Urothelium cell line (cell line): ENCODE data around the gene CDK5RAP3.
"Not testable (repeated sequence)": the region's sequence is repeated elsewhere in the genome, so short reads cannot be mapped to it uniquely, and the experiment has no call there.

Source experiments
- DNase-seq: peaks from one replicate; pipeline ENCODE4 v3.0.0; 2011; ENCODE audit warnings: low spot score, mixed read lengths
- FAIRE-seq: peaks from 2 replicates; lab custom pipeline; 2011; peaks lifted over from hg19 to GRCh38; lab: Jason Lieb, UNC

Gene CDK5RAP3, protein sequence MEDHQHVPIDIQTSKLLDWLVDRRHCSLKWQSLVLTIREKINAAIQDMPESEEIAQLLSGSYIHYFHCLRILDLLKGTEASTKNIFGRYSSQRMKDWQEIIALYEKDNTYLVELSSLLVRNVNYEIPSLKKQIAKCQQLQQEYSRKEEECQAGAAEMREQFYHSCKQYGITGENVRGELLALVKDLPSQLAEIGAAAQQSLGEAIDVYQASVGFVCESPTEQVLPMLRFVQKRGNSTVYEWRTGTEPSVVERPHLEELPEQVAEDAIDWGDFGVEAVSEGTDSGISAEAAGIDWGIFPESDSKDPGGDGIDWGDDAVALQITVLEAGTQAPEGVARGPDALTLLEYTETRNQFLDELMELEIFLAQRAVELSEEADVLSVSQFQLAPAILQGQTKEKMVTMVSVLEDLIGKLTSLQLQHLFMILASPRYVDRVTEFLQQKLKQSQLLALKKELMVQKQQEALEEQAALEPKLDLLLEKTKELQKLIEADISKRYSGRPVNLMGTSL

DNA sequence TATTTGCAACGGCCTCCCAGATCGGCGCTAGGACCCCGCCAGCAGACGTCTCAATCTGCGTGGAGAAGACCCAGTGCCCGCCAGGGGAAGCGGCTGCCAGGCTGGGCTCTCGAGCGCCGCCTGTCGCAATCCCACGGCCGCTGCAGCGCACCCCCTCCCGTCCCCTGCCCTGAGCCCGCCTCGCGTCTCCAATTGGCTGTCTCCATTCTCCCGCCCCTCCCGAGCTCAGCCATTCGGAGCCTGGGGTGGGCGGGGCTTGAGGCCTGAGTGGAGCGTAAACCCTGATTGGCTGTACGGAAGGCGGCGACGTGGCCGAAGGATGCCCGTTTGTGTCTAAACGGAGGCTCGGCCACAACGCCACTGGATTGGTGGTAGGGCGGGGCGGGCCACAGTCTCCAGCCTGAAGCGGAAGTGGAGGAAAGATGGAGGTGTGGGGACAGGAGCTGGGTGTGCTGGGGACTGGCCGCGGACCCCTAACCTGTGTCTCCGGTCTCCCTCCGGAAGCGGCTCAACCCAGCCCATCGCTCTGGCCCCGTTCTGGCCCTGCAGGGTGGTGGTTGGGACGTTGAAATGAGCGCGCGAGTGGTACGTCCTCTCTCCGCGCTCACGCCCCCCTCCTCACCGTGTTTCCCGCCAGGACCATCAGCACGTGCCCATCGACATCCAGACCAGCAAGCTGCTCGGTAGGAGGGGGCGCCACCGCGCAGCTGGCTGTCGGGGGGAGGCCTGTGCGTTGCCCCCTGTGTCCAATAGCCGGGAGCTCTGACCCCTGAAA is at the start of gene CDK5RAP3:
Gene CDK5RAP3 (plus strand): TSS at position 389 of the 775 bp plus-strand sequence. CDS start 34 bp downstream, at position 423.
- DNase-seq (peak; percentile 99), FAIRE-seq (peak; percentile 92)

DNA sequence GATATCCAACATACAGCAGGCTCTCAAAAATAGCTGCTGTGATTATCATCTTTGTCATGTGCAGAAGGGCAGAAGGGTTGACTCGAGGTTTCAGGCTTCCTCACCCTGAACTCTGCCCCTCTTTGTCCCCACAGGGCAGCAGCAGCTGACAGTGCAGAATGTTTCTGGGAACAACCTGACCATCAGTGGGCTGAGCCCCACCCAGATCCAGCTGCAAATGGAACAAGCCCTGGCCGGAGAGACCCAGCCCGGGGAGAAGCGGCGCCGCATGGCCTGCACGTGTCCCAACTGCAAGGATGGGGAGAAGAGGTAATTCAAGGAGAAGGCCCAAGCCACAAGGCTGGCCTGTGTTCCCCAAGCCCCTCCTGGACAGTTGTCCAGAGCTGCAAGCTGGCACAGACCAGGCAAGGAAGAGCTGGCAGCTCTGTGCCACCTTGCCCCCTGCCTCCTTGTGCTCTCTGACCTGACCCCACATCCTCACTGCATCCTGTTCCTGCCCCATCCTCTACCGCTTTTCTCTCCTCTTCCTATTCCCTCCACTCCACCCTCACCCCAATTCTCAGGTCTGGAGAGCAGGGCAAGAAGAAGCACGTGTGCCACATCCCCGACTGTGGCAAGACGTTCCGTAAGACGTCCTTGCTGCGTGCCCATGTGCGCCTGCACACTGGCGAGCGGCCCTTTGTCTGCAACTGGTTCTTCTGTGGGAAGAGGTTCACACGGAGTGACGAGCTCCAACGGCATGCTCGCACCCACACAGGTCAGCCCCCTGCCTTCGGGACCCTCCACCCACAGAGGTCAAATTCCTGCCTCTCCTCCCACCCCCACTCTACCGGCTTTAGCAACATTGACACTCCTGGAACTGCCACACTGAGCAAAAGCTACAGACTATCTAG is 45.9 kb upstream of the CDK5RAP3 start:
- DNase-seq, result no peak
- FAIRE-seq, result no peak

DNA sequence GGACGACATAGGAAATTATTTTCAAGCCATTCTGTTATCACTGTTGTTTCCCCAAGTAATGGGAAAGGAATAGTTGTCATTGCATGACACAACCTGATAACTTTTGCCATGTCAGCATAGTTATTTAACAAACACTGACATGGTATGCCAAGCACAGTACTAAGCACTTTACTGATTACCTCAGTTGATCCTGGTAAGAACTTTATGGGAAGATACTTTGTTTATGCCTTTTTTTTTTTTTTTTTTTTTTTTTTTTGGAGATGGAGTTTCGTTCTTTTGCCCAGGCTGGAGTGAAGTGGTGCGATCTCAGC is 45.3 kb upstream of the CDK5RAP3 start:
- no peak for FAIRE-seq

DNA sequence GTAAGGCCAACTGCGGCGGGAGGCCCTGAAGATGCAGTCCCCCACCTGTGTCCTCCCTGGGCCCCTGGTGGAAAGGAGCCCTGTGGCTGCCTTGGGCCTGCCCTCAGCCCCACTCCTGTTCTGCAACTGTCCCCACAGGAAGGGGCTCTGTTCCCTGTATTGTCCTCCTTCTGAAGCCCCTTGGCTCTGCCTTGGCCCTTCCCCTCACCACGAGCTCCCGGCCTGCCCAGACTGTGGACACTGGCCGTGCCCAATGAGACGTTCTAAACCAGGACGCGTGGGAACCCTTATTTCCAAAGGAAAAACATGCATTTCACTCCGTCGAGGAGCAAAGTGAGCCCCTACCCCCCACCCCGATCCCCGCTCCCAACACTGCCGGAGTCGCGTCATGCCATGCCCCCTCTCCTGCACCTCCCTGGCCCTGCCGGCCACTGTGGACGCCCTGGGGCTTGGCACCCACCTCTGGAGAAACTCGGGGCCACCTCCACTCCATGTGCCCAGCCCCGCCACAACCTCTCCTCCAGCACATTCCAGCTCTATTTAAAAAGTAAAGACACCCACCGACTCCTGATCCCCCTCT is 43.0 kb upstream of the CDK5RAP3 start:
- no peak for DNase-seq
- FAIRE-seq, result no peak

More for the DNA sequence above, 45.3 kb upstream of the CDK5RAP3 start:
- DNase-seq, result no peak

DNA sequence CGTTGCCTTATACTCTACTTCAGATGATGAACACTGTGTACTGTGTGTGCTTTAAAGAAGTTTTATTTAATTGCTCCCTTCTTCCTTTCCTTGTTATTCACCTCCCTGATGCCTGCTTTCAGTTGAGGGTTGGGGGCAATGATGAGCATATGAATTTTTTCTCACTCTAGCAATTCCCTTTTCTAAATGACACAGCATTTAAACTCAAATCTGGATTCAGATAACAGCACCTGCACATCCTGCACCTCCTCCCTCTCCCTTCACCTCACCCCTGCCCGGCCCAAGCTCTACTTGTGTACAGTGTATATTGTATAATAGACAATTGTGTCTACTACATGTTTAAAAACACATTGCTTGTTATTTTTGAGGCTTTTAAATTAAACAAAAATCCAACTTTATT is 42.5 kb upstream of the CDK5RAP3 start:
- FAIRE-seq (no peak), DNase-seq (no peak)

DNA sequence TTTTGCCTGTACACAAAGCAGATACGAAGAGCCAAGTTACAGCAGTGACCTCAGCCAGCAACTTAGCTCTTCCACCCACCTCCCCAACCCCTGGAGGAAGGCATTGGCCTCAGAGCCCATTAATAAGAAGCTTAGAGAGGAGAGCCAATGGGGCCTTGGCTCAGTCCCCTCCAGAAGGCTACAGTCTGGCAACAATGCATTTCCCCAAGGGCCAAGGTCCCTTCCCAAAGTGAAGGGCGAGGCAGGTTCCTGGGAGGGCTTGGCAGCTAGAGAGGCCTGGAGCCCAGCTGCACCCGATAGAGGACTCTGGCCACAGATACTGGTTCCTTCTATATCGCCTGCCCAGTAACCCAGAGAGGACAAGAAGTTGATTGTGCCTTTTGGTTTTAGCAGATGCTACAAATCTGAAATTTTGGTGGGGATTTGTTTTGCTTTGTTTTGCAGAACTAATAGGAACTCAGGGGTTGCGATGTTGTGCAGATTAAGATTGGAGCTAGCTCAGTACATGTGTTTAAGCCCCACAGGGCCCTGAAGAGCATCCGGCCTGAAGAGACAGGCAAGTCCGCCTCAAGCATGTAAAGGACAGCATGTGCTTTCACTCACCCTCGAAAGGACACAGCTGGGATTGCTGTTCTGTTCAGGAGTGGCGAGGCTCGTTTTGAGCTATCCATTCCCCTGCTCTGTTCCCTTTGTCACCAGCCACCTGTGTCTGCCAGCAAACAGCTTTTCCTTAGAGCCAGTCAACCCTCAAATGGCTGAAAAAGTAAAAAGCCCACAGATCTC is 41.5 kb upstream of the CDK5RAP3 start:
- DNase-seq (no peak), FAIRE-seq (no peak)

DNA sequence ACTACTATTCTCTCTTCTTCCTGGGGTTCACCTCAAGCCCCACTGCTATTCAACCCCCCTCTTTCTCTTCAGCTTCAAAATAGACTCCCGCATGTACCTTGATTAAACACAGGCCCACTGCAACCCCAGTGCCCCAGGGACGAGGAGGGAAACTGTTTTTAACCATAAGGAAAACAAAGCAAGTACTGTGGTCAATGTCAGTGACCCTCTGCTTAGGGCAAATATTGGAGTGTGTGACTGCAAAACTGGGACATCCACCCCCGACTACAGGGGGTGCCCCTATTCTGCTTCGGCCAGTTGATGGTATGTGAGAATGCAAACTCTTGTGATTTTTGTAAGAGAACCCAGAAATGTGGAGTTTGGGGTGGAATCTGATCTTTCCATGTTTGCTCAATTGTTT is 39.1 kb upstream of the CDK5RAP3 start:
- FAIRE-seq, result no peak
- no peak for DNase-seq

DNA sequence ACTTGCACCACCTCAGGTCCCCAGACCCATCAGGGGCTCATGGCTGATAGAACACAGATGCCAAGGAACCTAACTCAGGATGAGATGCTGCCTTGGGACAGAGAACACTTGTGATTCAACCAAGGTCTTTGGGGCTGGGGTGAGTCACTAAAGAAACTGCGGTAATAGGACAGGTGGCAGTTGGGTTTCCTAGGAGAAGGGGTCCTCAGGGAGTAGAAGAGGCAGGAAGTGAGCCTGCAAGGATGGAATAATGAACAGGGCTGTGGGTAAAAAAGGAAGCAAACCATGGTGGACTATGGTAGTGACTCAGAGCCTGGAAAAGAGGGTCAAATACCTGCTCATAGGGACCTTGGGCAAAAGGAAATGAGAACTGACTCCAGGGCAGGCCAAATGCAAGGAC is 36.1 kb upstream of the CDK5RAP3 start:
- FAIRE-seq, result no peak

DNA sequence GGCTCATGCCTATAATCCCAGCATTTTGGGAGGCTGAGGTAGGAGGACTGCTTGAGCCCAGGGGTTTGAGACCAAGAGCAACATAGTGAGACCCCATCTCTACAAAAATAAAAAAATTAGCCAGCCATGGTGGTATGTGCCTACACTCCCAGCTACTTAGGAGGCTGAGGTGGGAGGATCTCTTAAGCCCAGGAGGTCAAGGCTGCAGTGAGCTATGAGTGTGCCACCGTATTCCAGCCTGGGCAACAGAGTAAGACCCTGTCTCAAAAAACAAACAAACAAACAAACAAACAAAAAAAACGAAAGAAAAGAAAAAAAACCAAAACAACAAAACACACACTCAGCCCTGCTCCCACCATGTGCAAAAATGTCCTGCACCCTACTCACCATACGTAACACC is 35.4 kb upstream of the CDK5RAP3 start:
- not testable (repeated sequence) for FAIRE-seq, DNase-seq

More for the DNA sequence above, 36.1 kb upstream of the CDK5RAP3 start:
- DNase-seq, result peak; percentile 65

DNA sequence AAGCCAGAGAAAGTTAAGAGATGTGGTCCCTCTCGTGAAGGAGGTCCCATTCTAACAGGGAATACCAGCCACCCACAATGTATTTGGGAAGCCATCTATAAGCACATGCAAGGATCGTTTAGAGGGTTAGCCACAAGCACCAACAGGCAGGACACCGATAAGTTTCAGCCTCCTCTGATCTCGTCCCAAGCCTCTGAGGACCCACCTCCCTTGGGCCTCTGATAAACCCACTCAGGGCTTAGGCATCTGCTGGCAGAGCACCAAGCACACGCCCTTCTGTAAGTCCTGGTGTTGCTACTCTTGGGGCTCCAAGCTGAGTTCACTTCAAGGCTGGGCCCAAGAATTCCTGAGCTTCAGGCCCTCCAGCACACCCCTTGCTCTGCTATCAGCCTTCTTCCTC is 35.0 kb upstream of the CDK5RAP3 start:
- DNase-seq (peak; percentile 84), FAIRE-seq (no peak)

DNA sequence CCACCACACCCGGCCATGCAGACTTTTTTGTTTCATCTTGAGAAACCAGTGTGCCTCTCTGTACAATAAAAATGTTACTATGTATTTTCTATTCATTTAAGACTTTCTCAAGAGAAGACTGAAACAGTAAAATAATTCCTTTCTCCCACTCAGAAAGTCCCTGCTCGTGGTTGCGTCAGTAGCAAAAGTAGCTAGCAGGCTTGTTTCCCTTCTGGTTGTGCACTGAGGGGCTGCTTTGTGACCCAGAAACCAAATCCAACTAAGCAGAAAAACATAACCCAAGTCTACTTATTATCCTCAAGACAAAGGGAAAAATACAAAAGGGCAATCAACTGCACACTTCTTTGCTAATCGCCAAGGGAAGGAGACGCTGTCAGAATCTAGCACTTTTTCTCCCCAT is 33.0 kb upstream of the CDK5RAP3 start:
- no peak for FAIRE-seq
- DNase-seq, result no peak

DNA sequence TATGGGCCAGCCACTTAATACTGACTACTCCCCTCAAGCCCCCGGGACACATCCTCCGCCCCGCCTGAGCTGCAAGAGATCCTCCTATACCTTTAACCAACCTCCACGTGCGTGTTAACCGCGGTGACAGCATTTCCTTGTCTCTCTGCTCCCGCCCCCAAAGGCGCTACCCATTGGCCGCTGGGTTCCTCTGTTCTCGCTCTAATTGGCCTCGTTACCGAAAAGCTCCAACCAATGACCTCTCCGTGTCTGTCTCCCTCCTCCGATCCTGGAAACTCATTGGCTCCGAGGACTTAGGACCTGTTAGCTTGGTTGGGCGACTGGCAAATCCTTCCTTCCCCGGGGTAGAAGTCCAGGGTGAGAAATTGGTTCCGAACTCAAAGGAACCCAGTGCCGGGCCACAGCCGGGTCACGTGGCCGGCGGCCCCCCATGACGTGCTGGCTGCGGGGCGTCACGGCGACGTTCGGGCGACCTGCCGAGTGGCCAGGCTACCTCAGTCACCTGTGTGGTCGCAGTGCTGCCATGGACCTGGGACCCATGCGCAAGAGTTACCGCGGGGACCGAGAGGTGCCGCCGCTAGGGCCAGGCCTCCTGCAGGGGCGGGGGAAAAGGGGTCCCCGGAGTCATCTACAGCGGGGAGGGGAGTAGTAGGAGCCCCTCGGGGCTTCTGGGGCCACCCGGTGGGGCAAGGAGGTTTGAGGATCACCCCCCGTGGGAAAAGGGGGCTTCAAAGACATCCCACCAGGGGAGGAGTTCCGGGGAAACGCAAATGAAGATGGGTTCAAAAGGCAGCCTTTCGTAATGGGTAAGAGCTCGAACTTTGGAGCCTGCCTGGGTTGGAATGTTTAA is 29.4 kb upstream of the CDK5RAP3 start, which contains the start of gene PNPO:
Gene PNPO (plus strand): TSS at position 326 of the 850 bp plus-strand sequence. CDS start 105 bp downstream, at position 431.
- FAIRE-seq (peak; percentile 63), DNase-seq (peak; percentile 97)

DNA sequence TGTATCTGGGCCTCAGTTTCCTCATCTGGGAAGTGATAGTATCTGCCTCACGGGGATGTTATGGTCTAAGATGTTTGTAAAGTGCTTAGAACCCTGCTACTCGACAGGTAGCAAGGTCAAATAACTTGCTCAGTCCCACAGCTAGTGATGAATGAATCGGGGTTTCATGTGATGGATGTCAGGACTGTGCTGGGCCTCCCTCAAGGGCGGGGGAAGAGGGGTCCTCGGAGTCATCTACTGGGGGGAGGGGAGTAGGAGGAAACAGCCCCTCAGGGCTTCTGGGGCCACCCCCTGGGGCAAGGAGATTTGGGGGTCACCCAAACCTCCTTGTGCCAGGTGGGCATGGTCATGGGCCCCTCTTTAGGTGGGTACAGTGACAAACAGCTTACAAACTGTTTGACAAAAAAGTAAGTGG is 28.8 kb upstream of the CDK5RAP3 start:
- DNase-seq (no peak), FAIRE-seq (no peak)

DNA sequence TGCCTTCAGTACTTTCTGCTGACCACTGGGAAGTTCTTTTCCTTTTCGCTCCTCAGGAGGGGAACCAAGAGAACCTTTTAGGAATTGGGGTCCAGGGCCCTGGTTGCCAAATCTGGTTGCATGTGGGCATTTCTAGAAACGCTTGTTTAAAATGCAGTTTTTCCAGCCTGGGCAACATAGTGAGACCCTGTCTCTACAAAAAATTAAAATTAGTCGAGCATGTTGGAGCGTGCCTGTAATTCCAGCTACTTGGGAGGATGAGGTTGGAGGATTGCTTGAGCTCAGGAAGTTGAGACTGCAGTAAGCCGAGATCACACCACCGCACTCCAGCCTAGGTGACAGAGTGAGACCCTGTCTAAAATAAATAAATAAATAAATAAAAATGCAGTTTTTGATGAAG is 28.3 kb upstream of the CDK5RAP3 start:
- DNase-seq, result no peak
- no peak for FAIRE-seq

DNA sequence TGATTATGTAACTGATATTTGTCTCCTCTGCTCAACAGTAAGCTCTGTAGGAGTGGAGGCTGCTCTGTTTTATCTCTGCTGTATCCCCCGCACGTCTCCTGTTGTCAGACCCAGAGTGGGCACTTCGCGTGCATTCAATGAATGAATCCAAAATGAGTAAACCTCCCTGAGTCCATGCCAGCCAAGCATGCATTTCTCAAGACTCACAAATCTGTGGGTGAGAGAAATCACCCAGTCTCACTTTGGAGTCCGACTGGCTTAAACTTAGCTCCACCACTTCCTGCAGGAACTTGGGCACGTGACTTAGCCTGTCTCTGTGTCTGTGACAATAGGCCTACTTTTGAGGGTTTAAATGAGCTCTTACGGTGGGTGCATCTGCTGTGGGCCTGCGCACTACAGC is 25.8 kb upstream of the CDK5RAP3 start:
- FAIRE-seq (no peak), DNase-seq (no peak)

DNA sequence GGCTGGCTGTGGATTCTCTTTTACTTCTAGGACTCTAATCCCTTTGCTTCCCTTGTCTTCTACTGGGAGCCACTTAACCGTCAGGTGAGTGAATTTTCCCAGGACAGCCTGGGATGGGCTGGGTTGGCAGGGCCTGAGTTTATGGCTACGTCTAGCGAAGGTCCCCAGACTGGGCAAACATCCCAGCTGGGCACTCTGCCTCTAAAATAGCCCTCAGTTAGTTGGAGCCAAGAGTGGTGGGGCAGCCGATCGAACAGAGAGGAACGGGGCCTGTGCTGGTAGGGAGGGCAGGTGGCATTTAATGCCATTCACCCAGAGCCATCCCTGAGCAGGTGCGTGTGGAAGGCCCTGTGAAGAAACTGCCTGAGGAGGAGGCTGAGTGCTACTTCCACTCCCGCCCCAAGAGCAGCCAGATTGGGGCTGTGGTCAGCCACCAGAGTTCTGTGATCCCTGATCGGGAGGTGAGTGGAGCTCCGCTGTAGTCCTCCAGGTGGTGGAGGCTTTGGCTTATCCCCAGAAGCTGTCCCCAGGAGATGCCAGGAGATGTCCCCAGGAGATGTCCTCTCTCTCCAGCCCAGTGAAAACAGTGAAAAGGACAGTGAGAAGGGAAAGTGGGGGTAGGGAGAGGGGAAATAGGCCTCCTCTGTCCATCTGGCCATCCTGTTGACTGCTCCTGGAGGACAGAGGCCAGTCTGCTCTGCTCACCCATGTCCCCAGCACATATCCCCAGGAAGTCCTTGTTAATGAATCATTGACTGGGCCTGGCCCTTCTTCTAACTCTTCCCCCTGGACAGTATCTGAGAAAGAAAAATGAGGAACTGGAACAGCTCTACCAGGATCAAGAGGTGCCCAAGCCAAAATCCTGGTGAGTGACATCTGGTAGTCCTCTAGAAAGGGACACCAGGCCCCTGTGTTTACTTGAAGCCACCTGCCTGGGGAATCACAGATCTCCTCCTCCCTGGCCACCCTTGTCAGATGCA is 25.1 kb upstream of the CDK5RAP3 start:
- no peak for FAIRE-seq
- DNase-seq, result no peak

DNA sequence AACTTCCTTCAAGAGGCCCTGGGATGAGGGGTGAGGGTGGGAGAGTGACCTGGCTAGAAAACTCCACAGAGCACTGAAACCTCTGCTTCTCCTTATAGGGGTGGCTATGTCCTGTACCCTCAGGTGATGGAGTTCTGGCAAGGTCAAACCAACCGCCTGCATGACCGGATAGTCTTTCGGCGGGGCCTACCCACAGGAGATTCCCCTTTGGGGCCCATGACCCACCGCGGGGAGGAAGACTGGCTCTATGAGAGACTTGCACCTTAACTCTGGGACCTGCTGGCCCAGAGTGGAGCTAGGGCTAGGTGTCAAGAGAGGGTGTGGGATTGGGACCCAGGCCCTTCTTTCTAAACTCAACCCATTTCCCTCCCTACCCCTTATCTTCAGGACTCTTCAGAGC is 24.4 kb upstream of the CDK5RAP3 start:
- DNase-seq (no peak), FAIRE-seq (no peak)
